ENCODE measurements around the gene HDGFL2. TPM values are rescaled to one million over a fixed set of nuclear protein-coding genes. Genes with fewer than 3 reads are reported as not detected.

HDGFL2 gene
- total and polyA plus RNA-seq, 10 of the 15 experiments (the other 5 are each of a cell fraction or from before 2014, with no cell fraction given) = 0.16 to 56.9 (median 25.3) TPM

DNA sequence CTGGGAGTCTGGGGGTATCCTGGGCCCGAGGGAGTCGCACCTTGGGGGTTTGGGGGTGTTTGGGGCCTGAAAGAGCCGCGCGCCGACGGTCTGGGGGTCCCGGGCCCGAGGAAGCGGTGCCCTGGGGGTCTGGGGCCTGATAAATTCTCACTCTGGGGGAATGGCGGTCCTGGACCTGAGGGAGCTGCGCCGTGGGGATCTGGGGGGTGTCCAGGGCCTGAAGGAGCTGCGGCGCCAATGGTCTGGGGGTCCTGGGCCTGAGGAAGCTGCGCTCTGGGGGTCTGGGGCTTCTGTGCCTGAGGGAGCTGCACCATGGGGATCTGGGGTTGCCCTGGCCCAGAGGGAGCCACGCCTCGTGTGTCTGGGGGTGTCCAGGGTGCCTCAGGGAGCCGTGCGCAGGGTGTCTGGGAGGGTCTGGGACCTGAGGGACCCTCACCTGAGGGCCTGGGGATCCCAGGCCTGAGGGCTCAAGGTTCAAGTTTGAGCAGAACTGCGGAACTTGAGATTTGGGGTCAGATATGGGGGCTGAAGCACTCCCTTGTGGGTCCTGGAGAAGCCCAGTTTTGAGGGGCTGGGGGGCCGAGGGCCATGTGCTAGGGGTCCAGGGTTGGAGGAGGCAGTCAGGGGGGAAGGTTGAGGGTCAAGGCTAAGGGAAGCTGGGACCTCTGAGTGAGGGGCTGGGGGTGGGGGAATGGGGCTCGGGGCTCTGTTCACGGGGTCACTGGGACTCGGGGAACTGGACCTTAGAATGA is 1.1 kb downstream of the HDGFL2 start:
- FAIRE-seq (no peak), DNase-seq (ENCODE audit: low read depth, low spot score) (no peak), ATAC-seq (no peak)
- H3K4me3 ChIP-seq = peak overlapping the region; percentile 99
- peaks cover 26% of the 10 kb centered on the region for H3K79me2 ChIP-seq (ENCODE audit: control insufficient read depth, insufficient read depth, low read length)
- RAD21 ChIA-PET (ENCODE audit: unreplicated experiment) = no interaction called here
- no peaks in the 10 kb centered on the region for H3K27me3 ChIP-seq (replicated peaks in 1 of 2; ENCODE audit: control insufficient read depth in 2 of 2, insufficient read depth in 2 of 2, low read length in 1 of 2)
- SMC1A ChIA-PET (ENCODE audit: uncharacterized antibody, unreplicated experiment) = no interaction called here
- intact Hi-C loops (cut with micrococcal nuclease; ENCODE audit: unreplicated experiment) (loop anchor here (5.0 kb wide), 1 partner anchor 249 kb away; the partner anchor contains the start of gene DPP9), in situ Hi-C loops (cut with MboI) (no loop called here)
- CTCF ChIA-PET = no interaction called here
- 52% methylated on average over 20 of the region's 25 CpGs for WGBS (ENCODE audit: insufficient coverage, insufficient replicate concordance, low lambda C conversion rate, missing lambda C conversion rate)
- H3K27ac ChIP-seq (ENCODE audit: control insufficient read depth, insufficient read depth) = peak overlapping the region; percentile 58
- POLR2A ChIA-PET = no interaction called here
- H3K9me3 ChIP-seq (replicated peaks; ENCODE audit: control insufficient read depth, insufficient read depth, low read length) = no peaks in the 10 kb centered on the region
- H3K4me1 ChIP-seq (ENCODE audit: control insufficient read depth, insufficient read depth, low read length) = peaks cover 7% of the 10 kb centered on the region
- H3K4me2 ChIP-seq (ENCODE audit: control insufficient read depth, insufficient read depth) = peak overlapping the region; percentile 93
- H3K36me3 ChIP-seq (ENCODE audit: control insufficient read depth in 2 of 2, insufficient read depth in 2 of 2, low read length in 1 of 2) = peaks cover 2 to 8% of the 10 kb centered on the region in 2 experiments; a peak in 2 of 4 replicates
- peak overlapping the region; percentile 84 for H3K9ac ChIP-seq (ENCODE audit: control insufficient read depth, insufficient read depth, low read length)
- no peaks in the 10 kb centered on the region for H4K20me1 ChIP-seq (ENCODE audit: control insufficient read depth, insufficient read depth)
- H2AFZ ChIP-seq (ENCODE audit: control insufficient read depth, low read depth, low read length) = no peak overlapping the region
- TF ChIP-seq, protein P1, sequence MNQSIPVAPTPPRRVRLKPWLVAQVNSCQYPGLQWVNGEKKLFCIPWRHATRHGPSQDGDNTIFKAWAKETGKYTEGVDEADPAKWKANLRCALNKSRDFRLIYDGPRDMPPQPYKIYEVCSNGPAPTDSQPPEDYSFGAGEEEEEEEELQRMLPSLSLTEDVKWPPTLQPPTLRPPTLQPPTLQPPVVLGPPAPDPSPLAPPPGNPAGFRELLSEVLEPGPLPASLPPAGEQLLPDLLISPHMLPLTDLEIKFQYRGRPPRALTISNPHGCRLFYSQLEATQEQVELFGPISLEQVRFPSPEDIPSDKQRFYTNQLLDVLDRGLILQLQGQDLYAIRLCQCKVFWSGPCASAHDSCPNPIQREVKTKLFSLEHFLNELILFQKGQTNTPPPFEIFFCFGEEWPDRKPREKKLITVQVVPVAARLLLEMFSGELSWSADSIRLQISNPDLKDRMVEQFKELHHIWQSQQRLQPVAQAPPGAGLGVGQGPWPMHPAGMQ (IDR thresholded peaks at IDR 0.05; ENCODE audit: borderline replicate concordance) = no peak
- TF ChIP-seq NBN (IDR thresholded peaks at IDR 0.05) (no peak), POLR2A (IDR thresholded peaks at IDR 0.05; ENCODE audit: low read depth, low read length) (0 out of 2 replicates have a peak, but pooled peaks have one; percentile 2), LARP7 (IDR thresholded peaks at IDR 0.05) (no peak), ZNF207 (IDR thresholded peaks at IDR 0.05; ENCODE audit: borderline replicate concordance) (no peak), CBX5 (IDR thresholded peaks at IDR 0.05; ENCODE audit: low read depth) (no peak)
- TF ChIP-seq, protein P2, sequence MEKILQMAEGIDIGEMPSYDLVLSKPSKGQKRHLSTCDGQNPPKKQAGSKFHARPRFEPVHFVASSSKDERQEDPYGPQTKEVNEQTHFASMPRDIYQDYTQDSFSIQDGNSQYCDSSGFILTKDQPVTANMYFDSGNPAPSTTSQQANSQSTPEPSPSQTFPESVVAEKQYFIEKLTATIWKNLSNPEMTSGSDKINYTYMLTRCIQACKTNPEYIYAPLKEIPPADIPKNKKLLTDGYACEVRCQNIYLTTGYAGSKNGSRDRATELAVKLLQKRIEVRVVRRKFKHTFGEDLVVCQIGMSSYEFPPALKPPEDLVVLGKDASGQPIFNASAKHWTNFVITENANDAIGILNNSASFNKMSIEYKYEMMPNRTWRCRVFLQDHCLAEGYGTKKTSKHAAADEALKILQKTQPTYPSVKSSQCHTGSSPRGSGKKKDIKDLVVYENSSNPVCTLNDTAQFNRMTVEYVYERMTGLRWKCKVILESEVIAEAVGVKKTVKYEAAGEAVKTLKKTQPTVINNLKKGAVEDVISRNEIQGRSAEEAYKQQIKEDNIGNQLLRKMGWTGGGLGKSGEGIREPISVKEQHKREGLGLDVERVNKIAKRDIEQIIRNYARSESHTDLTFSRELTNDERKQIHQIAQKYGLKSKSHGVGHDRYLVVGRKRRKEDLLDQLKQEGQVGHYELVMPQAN (conservative IDR thresholded peaks at IDR 0.05) = no peak
- TF ChIP-seq, protein P3, sequence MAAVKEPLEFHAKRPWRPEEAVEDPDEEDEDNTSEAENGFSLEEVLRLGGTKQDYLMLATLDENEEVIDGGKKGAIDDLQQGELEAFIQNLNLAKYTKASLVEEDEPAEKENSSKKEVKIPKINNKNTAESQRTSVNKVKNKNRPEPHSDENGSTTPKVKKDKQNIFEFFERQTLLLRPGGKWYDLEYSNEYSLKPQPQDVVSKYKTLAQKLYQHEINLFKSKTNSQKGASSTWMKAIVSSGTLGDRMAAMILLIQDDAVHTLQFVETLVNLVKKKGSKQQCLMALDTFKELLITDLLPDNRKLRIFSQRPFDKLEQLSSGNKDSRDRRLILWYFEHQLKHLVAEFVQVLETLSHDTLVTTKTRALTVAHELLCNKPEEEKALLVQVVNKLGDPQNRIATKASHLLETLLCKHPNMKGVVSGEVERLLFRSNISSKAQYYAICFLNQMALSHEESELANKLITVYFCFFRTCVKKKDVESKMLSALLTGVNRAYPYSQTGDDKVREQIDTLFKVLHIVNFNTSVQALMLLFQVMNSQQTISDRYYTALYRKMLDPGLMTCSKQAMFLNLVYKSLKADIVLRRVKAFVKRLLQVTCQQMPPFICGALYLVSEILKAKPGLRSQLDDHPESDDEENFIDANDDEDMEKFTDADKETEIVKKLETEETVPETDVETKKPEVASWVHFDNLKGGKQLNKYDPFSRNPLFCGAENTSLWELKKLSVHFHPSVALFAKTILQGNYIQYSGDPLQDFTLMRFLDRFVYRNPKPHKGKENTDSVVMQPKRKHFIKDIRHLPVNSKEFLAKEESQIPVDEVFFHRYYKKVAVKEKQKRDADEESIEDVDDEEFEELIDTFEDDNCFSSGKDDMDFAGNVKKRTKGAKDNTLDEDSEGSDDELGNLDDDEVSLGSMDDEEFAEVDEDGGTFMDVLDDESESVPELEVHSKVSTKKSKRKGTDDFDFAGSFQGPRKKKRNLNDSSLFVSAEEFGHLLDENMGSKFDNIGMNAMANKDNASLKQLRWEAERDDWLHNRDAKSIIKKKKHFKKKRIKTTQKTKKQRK (IDR thresholded peaks at IDR 0.05; ENCODE audit: low read depth, low read length) = no peak
- no TSS peak for BruUV-seq (replicated peaks)

Data from GM12878 (cell line).